HepG2 (cell line): ENCODE results near the gene UNC5CL. TPM values are rescaled to one million over a fixed set of nuclear protein-coding genes. Genes with fewer than 3 reads are reported as not detected.

Source experiments
- CBFB ChIP-seq: sonication (generic); formaldehyde crosslinking; IDR thresholded peaks from 2 replicates; pipeline ENCODE4 v1.4.0; 2020; ENCODE audit warnings: missing genetic modification reagents
- CEBPG ChIP-seq: IDR thresholded peaks from 2 replicates; pipeline ENCODE4 v1.6.1; 2016
- CREM ChIP-seq, 2 experiments: sonication (generic) in 1 of 2; formaldehyde crosslinking in 1 of 2; IDR thresholded peaks; 2 replicates each; pipeline versions ENCODE4 v1.4.0 to v1.6.1; 2016 to 2020; ENCODE audit warnings: antibody characterized with exemption in 1 of 2, mild to moderate bottlenecking in 1 of 2, missing genetic modification reagents in 1 of 2
- E2F2 ChIP-seq: sonication (generic); formaldehyde crosslinking; IDR thresholded peaks from 2 replicates; pipeline ENCODE4 v1.4.0; 2020; ENCODE audit warnings: missing genetic modification reagents, borderline replicate concordance
- FOXM1 ChIP-seq: sonication (generic); formaldehyde crosslinking; IDR thresholded peaks from 2 replicates; pipeline ENCODE4 v1.5.0; 2020; ENCODE audit warnings: missing genetic modification reagents
- PAX8 ChIP-seq: sonication (generic); formaldehyde crosslinking; IDR thresholded peaks from 2 replicates; pipeline ENCODE4 v1.8.0; 2022; ENCODE audit warnings: mild to moderate bottlenecking, missing genetic modification reagents, borderline replicate concordance
- POLR2AphosphoS2 ChIP-seq: IDR thresholded peaks from 2 replicates; pipeline ENCODE4 v1.6.1; 2011; ENCODE audit warnings: low read depth, low read length, improper control_type of control experiment
- SALL1 ChIP-seq: sonication (generic); formaldehyde crosslinking; IDR thresholded peaks from 2 replicates; pipeline ENCODE4 v1.8.0; 2022; ENCODE audit warnings: mild to moderate bottlenecking, missing genetic modification reagents
- SATB2 ChIP-seq: sonication (generic); formaldehyde crosslinking; IDR thresholded peaks from 2 replicates; pipeline ENCODE4 v1.5.0; 2020; ENCODE audit warnings: missing genetic modification reagents
- SMAD1 ChIP-seq: sonication (generic); formaldehyde crosslinking; IDR thresholded peaks from 2 replicates; pipeline ENCODE4 v1.4.0; 2020; ENCODE audit warnings: missing genetic modification reagents, low read depth, mild to moderate bottlenecking, borderline replicate concordance
- SNAPC4 ChIP-seq: sonication (generic); formaldehyde crosslinking; IDR thresholded peaks from 2 replicates; pipeline ENCODE4 v1.4.0; 2020; ENCODE audit warnings: mild to moderate bottlenecking, missing genetic modification reagents
- SNAPC5 ChIP-seq: sonication (generic); formaldehyde crosslinking; IDR thresholded peaks from 2 replicates; pipeline ENCODE4 v1.8.1; 2023; ENCODE audit warnings: mild to moderate bottlenecking, missing genetic modification reagents, borderline replicate concordance
- SRY ChIP-seq: sonication (generic); formaldehyde crosslinking; IDR thresholded peaks from 2 replicates; pipeline ENCODE4 v1.8.0; 2022; ENCODE audit warnings: mild to moderate bottlenecking, missing genetic modification reagents
- THYN1 ChIP-seq: sonication (generic); formaldehyde crosslinking; IDR thresholded peaks from 2 replicates; pipeline ENCODE4 v1.8.1; 2023; ENCODE audit warnings: low read depth, mild to moderate bottlenecking, moderate library complexity, missing genetic modification reagents, borderline replicate concordance
- ZBTB2 ChIP-seq: sonication (generic); formaldehyde crosslinking; IDR thresholded peaks from 2 replicates; pipeline ENCODE4 v1.8.0; 2022; ENCODE audit warnings: low read depth, missing genetic modification reagents
- ZBTB21 ChIP-seq: sonication (generic); formaldehyde crosslinking; IDR thresholded peaks from 2 replicates; pipeline ENCODE4 v1.4.0; 2020; ENCODE audit warnings: missing genetic modification reagents
- ZNF234 ChIP-seq: sonication (generic); formaldehyde crosslinking; conservative IDR thresholded peaks from 2 replicates; pipeline ENCODE4 v1.5.1; 2020; ENCODE audit warnings: mild to moderate bottlenecking, missing genetic modification reagents
- ZNF253 ChIP-seq: sonication (generic); formaldehyde crosslinking; IDR thresholded peaks from 2 replicates; pipeline ENCODE4 v1.8.0; 2022; ENCODE audit warnings: mild to moderate bottlenecking, missing genetic modification reagents, borderline replicate concordance
- ZNF484 ChIP-seq: sonication (generic); formaldehyde crosslinking; IDR thresholded peaks from 2 replicates; pipeline ENCODE4 v1.5.1; 2020; ENCODE audit warnings: mild to moderate bottlenecking, low read depth, missing genetic modification reagents, borderline replicate concordance
- ZNF766 ChIP-seq: sonication (generic); formaldehyde crosslinking; IDR thresholded peaks from 2 replicates; pipeline ENCODE4 v1.5.0; 2020; ENCODE audit warnings: missing genetic modification reagents, borderline replicate concordance
- ZNF775 ChIP-seq: sonication (generic); formaldehyde crosslinking; IDR thresholded peaks from 2 replicates; pipeline ENCODE4 v1.4.0; 2020; ENCODE audit warnings: missing genetic modification reagents, mild to moderate bottlenecking, moderate library complexity, borderline replicate concordance
- polyA plus RNA-seq, 8 experiments: library from polyadenylated mRNA; depleted of rRNA in 3 of 8; stranded (reverse) in 7 of 8; unstranded in 1 of 8; fragments of >200 nt; fragmentation: Illumina TruSeq in 4 of 8; extraction: Trizol in 4 of 8; gene quantifications; 2 replicates each; pipeline versions ENCODE4 v1.2.1 to v1.2.3, GENCODE V29; 2011 to 2016; ENCODE audit warnings: low read depth in 4 of 8, missing spikeins in 1 of 8, mixed read lengths in 1 of 8; ENCODE audit not compliant: insufficient read depth in 1 of 8
- total RNA-seq, 5 experiments: library from RNA; depleted of rRNA; stranded (reverse); fragments of >200 nt; fragmentation: Illumina TruSeq; extraction: Trizol; gene quantifications; 2 replicates each; pipeline ENCODE4 v1.2.3, GENCODE V29; 2016; ENCODE audit warnings: low read depth in 1 of 5

The UNC5CL gene
- total and polyA plus RNA-seq, 2 of the 13 experiments (the other 11 are each of a cell fraction or from before 2014, with no cell fraction given) = 2.4 to 2.5 TPM

- TF ChIP-seq SNAPC4 (CRISPR knock-in tag) (no peak), CBFB (CRISPR knock-in tag) (peak; percentile 48; the same call in 1 of the 2 replicates), CEBPG (CRISPR knock-in tag) (no peak; the same call in 1 of the 2 replicates), ZNF766 (peak; percentile 96; the same call in 1 of the 2 replicates), E2F2 (CRISPR knock-in tag) (no peak), POLR2AphosphoS2 (no peak; the same call in 1 of the 2 replicates), ZBTB21 (peak; percentile 44; the same call in 1 of the 2 replicates), SNAPC5 (no peak; the same call in 1 of the 2 replicates), FOXM1 (CRISPR knock-in tag) (no peak), SMAD1 (peak; percentile 85; the same call in 1 of the 2 replicates), THYN1 (CRISPR knock-in tag) (no peak), ZNF253 (CRISPR knock-in tag) (no peak), CREM (IDR thresholded peaks at IDR 0.05) (peak; percentile 71), CREM (CRISPR knock-in tag; IDR thresholded peaks at IDR 0.05) (no peak), SATB2 (peak; percentile 72; the same call in 1 of the 2 replicates), ZNF234 (CRISPR knock-in tag) (no peak), SALL1 (CRISPR knock-in tag) (peak; percentile 59), ZNF484 (CRISPR knock-in tag) (no peak), ZBTB2 (CRISPR knock-in tag) (peak; percentile 99), ZNF775 (no peak), PAX8 (CRISPR knock-in tag) (peak; percentile 29; the same call in 1 of the 2 replicates), SRY (CRISPR knock-in tag) (no peak; the same call in 1 of the 2 replicates)
These were observed 33.2 kb upstream of the UNC5CL start, which contains the start of gene OARD1 (continued) for GRCh38 chr6:41071923-41072835.
